ENCODE data around the gene SLC35G2.
"Not testable (repeated sequence)": the region's sequence is repeated elsewhere in the genome, so short reads cannot be mapped to it uniquely, and the experiment has no call there.

The SLC35G2 gene

DNA sequence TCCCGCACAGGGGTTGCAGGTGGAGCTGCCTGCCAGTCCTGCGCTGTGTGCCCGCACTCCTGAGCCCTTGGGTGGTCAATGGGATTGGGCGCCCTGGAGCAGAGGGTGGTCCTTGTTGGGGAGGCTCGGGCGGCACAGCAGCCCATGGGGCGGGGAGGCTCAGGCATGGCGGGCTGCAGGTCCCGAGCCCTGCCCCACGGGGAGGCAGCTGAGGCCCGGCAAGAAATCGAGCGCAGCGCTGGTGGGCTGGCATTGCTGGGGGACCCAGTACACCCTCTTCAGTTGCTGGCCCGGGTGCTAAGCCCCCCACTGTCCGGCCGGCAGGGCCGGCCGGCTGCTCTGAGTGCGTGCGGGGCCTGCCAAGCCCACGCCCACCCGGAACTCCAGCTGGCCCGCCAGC is 71.0 kb downstream of the SLC35G2 start:
- FAIRE-seq (no peak), DNase-seq (ENCODE audit: insufficient read length, low spot score) (no peak)

DNA sequence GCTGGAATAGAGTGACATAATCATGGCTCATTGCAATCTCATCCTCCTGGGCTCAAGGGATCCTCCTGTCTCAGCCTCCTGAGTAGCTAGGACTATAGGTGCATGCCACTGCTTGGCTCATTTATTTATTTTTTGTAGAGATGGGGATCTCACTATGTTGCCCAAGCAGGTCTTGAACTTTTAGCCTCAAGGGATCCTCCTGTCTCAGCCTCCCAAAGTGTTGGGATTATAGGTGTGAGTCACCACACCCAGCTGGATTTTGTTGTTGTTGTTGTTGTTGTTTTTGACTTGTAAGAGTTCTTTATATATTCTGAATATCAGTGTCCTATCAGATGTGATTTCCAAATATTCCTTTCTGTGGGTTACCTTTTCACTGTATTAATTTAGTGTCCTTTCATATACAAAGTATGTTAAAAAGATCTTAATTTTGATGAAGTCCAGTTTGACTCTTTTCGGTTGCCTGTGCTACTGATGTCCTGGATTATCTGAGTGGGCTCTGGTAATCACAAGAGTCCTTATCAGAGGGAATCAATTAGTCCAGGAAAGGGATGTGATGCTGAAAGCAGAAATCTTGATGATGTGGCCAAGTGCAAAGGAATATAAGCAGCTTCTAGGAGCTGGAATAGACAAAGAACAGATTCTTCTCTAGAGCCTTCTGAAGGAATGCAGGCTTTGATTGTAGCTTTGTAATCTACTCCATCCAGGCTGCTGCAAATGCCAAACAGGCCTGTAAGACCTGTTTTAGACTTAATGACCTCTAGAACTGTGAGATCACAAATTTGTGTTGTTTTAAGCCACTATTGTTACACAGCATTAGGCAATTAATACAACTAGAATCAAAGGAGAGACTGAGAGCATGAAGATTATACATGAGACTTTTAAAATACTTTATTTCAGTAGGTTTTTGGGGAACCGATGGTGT is 73.3 kb downstream of the SLC35G2 start:
- no peak for DNase-seq (ENCODE audit: insufficient read length, low spot score)
- FAIRE-seq = no peak
- TF ChIP-seq, protein P1, sequence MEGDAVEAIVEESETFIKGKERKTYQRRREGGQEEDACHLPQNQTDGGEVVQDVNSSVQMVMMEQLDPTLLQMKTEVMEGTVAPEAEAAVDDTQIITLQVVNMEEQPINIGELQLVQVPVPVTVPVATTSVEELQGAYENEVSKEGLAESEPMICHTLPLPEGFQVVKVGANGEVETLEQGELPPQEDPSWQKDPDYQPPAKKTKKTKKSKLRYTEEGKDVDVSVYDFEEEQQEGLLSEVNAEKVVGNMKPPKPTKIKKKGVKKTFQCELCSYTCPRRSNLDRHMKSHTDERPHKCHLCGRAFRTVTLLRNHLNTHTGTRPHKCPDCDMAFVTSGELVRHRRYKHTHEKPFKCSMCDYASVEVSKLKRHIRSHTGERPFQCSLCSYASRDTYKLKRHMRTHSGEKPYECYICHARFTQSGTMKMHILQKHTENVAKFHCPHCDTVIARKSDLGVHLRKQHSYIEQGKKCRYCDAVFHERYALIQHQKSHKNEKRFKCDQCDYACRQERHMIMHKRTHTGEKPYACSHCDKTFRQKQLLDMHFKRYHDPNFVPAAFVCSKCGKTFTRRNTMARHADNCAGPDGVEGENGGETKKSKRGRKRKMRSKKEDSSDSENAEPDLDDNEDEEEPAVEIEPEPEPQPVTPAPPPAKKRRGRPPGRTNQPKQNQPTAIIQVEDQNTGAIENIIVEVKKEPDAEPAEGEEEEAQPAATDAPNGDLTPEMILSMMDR (IDR thresholded peaks at IDR 0.05; ENCODE audit: insufficient read depth, missing control alignments) = no peak

More for the DNA sequence above, 71.0 kb downstream of the SLC35G2 start:
- TF ChIP-seq, protein P1 (IDR thresholded peaks at IDR 0.05; ENCODE audit: insufficient read depth, missing control alignments) = no peak

DNA sequence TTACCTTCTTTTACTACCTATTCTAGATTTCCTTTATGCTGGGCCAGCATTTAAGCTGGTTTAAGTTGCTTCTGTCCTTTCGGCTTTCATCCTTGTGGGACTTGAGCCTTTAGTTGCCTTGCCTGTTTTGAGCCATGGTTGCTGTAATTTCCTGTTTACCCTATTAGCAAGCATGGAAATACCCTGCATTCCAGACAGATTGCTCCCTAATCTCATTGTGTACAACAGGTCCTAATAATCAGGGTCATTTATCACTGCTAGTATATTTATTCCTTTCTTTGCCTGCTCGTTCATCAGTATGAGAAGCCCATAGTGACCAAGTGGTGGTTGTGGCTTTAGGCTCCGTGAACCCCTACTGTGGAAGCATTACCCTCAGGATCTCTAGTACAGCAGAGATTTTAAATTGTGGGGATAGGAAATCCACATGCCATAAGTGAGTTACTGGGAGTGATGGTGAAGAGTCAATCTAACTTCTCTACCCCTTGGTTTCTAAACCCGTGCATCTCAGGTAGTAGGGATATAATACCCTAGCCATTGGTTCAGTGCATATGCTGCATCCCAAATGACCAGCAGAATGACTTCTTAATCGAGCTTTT is 75.0 kb downstream of the SLC35G2 start:
- TF ChIP-seq, protein P1 (IDR thresholded peaks at IDR 0.05; ENCODE audit: insufficient read depth, missing control alignments) = no peak
- FAIRE-seq = no peak
- DNase-seq (ENCODE audit: insufficient read length, low spot score) = no peak

DNA sequence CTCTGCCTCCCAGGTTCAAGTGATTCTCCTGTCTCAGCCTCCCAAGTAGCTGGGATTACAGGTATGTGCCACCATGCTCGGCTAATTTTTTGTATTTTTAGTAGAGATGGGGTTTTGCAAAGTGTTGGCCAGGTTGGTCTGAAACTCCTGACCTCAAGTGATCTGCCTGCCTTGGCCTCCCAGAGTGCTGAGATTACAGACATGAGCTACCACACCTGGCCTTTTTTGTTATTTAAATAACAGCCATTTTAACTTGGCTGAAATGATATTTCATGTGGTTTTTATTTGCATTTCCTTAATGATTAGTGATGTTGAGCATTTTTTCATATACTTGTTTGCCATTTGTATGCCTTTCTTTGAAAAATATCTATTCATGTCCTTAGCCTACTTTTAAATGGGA is 78.2 kb downstream of the SLC35G2 start:
- FAIRE-seq = not testable (repeated sequence)

DNA sequence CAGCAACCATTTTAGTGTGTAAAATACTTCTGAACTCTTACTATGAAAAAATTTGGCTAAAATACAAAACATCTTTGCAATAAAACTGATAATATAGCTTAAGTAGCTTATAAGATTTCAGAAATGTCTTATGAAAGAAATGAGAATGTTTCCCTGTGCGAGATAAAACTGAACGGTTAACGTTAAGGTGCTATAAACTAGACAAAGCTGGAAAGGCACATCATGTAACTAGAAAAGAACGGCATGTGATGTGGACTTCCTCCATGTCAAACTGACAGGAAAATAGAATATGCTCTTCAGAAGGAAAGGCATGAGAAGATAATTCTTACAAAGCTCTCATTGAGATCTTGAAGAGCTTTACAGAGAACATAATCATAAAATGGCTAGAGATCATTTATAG is 79.6 kb downstream of the SLC35G2 start:
- TF ChIP-seq, protein P1 (IDR thresholded peaks at IDR 0.05; ENCODE audit: insufficient read depth, missing control alignments) = no peak
- DNase-seq (ENCODE audit: insufficient read length, low spot score) (no peak), FAIRE-seq (peak; percentile 32)

More for the DNA sequence above, 78.2 kb downstream of the SLC35G2 start:
- not testable (repeated sequence) for DNase-seq (ENCODE audit: insufficient read length, low spot score)

DNA sequence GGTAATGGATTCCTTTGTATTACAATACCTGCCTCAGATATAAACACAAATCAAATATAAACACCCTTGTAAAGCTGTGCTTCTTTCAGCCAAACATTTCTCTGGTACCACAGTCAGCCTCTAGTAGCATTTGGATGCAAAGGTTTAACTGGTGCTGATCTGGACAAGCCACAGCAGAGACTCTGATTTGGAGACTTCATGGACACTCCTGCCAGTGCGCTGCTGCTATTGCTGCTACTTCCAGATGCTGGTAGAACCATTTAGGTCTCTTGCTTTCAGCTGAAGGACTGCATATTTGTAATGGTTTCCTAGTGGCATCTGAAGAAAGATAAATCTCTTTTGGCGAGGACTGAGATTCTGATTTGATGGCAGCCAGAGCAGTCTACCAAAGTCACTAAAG is 80.0 kb downstream of the SLC35G2 start:
- no peak for FAIRE-seq
- no peak for DNase-seq (ENCODE audit: insufficient read length, low spot score)
- TF ChIP-seq, protein P1 (IDR thresholded peaks at IDR 0.05; ENCODE audit: insufficient read depth, missing control alignments) = no peak

DNA sequence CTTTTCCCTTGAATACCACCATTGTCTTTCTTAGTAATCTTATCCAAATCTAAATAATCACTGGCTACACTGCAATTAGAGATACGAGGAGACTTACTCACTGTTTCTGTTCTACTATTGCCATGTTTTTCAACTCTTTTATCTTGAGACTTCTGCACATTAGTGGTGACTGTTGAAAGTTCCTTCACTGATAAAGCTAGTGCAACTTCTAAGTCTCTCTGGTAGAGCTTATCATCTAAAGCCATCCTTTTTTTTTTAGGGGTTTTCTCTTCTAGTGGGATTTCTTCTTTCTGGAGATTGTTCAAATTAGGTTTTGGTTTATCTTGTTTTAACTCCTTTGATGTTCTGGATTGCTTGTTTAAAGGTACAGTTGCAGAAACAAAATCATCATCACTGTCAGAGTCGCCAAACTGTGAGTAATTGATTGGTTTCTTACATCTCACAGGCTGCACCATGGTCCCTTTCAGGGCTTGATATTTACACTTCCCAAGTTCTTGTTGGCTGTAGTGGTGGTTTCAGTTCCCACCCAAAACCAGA is 80.8 kb downstream of the SLC35G2 start:
- TF ChIP-seq, protein P1 (IDR thresholded peaks at IDR 0.05; ENCODE audit: insufficient read depth, missing control alignments) = no peak
- FAIRE-seq (no peak), DNase-seq (ENCODE audit: insufficient read length, low spot score) (no peak)

DNA sequence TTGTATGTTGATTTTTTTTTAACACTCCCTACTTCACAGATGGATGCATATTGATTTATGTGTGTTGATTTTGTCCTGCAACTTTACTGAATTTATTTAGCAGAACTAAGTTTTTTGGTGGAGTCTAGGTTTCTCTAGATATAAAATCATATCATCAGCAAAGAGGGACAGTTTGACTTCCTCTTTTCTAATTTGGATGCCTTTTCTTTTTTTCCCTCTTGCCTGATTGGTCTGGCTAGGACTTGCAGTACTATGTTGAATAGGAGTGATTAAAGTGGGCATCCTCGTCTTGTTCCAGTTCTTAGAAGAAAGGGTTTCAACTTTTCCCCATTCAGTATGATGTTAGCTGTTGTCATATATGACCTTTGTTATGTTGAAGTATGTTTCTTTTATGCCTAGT is 81.8 kb downstream of the SLC35G2 start:
- peak; percentile 63 for FAIRE-seq
- DNase-seq (ENCODE audit: insufficient read length, low spot score) = not testable (repeated sequence)

Data from D721Med (cell line).